DMS153 treated with DMSO at 0.1 percent for 48 hours (cell line): ENCODE data around the gene CFAP97D2.
A peak's percentile ranks its signal among the peaks of the same experiment; 100 is the strongest.
"Not testable (repeated sequence)": the region's sequence is repeated elsewhere in the genome, so short reads cannot be mapped to it uniquely, and the experiment has no call there.

Experiments
- DNase-seq: peaks from one replicate; lab custom pipeline; 2025; ENCODE audit not compliant: unreplicated experiment; lab: John Stamatoyannopoulos, UW

The CFAP97D2 gene

DNA sequence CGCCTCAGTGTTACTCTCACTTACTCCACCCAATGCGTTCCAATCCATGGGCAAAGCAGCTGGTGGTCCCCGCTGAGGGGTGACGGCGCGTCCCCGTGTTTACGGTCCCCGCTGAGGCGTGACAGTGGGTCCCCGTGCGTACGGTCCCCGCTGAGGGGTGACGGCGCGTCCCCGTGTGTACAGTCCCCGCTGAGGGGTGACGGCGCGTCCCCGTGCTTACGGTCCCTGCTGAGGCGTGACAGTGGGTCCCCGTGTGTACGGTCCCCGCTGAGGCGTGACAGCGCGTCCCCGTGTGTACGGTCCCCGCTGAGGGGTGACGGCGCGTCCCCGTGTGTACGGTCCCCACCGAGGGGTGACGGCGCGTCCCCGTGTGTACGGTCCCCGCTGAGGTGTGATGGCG, 19.5 kb downstream of the CFAP97D2 start:
- DNase-seq = no peak

DNA sequence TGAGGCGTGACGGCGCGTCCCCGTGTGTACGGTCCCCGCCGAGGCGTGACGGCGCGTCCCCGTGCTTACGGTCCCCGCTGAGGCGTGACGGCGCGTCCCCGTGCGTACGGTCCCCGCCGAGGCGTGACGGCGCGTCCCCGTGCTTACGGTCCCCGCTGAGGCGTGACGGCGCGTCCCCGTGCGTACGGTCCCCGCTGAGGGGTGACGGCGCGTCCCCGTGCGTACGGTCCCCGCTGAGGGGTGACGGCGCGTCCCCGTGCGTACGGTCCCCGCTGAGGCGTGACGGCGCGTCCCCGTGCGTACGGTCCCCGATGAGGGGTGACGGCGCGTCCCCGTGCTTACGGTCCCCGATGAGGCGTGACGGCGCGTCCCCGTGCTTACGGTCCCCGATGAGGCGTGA, 20.5 kb downstream of the CFAP97D2 start:
- not testable (repeated sequence) for DNase-seq

DNA sequence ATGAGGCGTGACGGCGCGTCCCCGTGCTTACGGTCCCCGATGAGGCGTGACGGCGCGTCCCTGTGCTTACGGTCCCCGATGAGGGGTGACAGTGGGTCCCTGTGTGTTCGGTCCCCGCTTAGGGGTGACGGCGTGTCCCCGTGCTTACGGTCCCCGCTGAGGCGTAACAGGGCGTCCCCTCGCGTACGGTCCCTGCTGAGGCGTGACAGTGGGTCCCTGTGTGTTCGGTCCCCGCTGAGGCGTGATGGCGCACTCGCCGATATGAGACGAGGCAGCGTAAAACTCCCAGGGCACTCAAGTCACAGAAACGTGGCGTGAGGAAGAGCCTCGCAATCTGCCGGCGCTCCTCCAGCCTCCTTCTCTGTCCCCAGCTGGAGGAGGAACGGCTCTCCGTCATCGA, 20.9 kb downstream of the CFAP97D2 start:
- no peak for DNase-seq

GRCh38 chr13:114200399-114200911, 21.4 kb downstream of the CFAP97D2 start:
- no peak for DNase-seq

DNA sequence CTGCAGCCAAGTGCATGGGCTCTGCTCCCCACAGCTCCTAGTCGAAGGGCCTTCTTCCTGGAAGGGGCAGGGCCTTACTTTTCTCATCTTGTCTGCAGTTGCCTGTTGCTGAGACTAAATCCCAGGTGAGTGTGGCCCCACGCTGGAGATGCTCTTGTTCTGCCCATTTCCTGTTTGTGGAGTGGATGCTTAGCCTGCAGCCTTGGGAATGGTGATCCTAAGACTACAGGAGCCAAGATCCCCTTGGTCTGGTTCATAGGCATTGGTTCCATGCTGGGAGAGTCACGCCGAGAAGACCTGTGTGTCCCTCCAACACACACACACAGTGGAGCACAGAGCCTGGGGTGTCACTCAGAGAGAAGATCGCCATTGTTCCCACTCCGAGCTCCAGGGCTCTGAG, 23.5 kb downstream of the CFAP97D2 start:
- no peak for DNase-seq

DNA sequence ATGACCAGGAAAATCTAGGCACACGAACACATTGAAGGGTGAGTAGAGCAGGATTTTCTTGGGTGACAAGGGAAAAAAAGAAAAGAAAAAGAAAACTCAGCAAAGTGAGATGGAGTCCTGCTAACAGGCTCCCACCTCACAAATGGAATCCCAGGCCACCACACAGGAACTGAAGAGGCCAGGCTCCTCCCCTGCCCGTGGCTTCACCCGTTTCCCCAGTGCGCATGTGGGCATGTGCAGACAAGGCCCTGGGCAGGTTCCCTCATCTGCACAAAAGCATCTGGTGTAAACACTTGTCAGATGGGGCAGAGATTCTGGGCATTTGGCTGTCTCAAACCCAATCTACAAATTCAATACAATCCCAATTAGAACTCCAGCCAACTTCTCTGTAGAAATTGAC, 24.5 kb downstream of the CFAP97D2 start:
- DNase-seq = no peak

- DNase-seq = no peak
Observed at GRCh38 chr13:114204894-114205293, 25.8 kb downstream of the CFAP97D2 start.

- DNase-seq = no peak
Observed at GRCh38 chr13:114208134-114208533, 29.1 kb downstream of the CFAP97D2 start.

DNA sequence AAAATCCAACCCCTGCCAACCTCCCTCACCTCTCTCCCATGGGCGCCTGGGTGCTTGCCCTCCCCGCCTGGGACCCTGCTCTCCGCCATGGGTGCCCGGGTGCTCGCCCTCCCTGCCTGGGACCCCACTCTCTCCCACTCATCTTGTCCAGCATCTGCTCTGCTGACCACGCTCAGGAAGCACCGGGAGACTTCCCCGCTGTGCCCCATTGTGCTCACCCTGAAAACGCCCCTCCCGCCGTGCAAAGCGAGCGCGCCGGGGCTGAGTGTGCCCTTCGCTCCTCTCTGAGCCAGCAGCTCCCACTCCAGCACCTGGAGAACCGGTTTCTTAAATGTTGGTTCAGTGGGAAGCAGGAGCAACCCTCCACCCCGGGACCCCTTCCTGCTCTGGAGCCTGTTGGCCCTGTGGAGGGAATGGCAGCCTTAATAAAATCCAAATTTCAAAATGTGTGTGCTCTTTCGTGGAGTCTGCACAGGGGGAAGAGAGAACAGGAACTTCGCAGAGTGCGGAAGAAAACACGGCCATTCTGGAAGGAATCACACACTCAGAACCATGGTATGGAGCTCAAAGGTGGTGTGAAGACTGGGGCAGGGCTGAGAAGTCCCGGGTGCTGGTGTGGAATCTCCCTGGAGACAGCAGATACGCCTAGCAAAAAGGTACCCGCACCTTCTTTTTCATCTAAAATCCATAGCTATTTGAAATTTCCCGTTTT, 32.5 kb downstream of the CFAP97D2 start:
- DNase-seq = no peak

DNA sequence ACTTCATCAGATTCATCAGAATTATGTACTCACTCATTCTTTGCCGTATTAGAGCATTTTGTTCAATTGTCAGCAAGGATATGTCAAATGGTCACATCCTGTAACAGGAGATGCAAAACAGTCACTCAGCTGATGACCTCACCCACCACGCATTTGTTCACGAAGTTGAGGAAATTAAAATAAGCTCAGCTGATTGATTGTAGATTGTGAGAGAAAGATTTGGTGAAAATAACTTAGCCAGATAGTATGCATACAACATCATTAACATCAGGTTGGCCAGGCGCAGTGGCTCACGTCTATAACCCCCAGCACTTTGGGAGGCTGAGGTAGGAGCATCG, 33.1 kb downstream of the CFAP97D2 start:
- DNase-seq = no peak

GRCh38 chr13:114213980-114214379, 34.9 kb downstream of the CFAP97D2 start:
- no peak for DNase-seq

GRCh38 chr13:114219392-114219791, 40.3 kb downstream of the CFAP97D2 start:
- no peak for DNase-seq

DNA sequence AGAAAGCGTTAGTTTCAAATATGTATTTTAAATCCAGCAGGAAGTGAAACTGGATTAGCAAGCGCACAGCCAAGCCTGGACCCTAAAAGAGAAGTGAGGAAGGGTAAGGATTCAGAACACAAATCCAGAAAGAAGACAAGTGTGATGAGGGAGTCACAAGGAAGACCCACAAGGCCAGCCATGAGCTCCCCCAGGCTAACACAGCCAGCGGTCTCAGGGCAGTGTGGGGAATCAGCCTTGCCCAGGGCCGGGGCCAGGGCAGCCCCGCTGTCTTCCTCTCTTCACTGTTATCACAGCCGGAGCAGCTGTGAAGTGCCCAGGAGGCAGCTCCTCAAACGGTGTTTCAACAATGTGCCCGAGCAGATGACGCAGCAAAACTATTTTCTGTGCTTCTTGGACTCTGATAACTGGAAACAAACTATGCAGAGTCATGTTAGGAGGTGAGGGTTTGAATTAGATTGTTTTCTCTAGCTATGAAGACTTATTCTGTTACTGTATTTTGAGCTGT, 43.5 kb downstream of the CFAP97D2 start:
- no peak for DNase-seq

DNA sequence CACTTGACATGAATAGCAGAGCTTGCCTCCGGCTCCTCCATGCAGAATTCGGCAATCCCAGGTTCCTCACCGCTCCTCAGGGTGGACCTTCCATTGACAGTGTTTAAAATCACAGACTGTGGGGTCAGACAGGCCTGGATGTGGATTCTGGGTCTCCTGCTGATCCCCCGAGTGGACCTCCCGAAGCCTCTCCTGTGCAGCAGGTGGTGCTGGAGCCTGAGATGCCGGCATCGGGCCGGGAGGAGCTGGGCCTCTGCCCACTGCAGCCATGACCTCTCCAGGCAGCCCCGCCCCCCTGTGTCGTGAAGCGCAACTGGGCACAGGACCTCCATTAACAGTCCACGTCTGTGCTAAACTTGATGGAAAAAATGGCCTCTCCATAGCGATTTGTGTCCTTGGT, 45.1 kb downstream of the CFAP97D2 start:
- no peak for DNase-seq

DNA sequence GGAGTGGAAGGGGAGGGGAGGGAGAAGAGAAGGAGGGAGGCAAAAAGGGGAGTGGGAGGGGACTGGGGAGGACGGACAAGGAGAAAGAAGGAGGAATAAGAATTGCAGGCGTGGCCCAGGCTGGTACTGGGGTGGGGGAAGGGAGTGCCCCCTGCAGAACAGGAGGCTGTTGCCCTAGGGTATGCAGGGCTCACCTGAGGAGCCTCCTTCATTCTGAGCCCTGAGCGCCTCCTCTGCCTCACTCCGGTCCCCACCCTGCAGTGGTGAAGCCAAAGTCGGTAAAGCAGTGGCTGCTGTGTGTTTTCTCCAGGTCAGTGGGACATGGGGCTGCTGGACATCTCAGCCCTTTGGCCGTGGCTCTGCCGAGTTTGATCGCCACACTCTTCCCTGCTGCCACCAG, 46.6 kb downstream of the CFAP97D2 start:
- DNase-seq = no peak

- DNase-seq = no peak
Observed at GRCh38 chr13:114226088-114226487, 47.0 kb downstream of the CFAP97D2 start.

DNA sequence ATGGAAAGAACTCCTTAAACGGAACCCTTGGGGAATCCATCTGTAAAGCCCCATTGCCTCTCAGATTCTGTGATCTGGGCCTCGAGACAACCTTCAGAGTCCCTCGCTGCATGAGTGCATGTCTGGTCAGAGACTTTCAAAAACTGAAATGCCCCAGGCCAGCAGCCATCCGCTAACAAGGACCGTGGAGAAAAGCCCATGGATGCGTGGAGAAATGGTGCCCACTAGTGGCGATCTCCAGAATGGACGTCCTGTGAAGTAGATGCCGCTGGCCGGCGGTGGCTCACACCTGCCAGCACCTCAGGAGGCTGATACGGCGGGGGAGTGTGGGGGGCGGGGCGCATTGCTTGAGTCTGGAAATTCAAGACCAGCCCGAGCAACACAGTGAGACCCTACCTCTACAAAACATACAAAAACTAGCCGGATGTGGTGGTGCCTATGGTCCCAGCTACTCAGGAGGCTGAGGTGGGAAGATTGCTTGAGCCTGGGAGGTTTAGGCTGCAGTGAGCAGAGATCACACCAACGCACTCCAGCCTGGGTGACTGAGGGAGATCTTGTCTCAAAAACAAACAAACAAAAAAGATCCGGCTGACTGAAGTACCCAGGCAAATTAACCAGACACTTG, 47.8 kb downstream of the CFAP97D2 start:
- peak; percentile 80 for DNase-seq

DNA sequence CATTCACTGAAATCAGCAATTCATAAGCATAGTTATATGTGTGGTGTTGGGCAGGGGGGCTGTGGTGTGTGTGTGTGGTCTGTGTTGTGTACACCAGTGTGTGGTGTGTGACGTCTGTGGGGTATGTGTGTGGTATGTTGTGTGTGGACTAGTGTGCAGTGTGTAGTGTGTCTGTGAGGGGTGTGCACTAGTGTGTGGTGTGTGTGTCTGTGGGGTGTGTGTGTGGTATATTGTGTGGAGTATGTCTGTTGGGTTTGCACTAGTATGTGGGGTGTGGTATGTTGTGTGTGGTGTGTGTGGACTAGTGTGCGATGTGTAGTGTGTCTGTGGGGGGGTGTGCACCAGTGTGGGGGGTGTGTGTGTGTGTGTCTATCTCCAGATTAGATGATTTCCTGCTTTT, 48.5 kb downstream of the CFAP97D2 start:
- no peak for DNase-seq

- no peak for DNase-seq
Observed at GRCh38 chr13:114228176-114228575, 49.1 kb downstream of the CFAP97D2 start.

- DNase-seq = no peak
Observed at GRCh38 chr13:114229506-114229905, 50.4 kb downstream of the CFAP97D2 start.

- DNase-seq = no peak
Observed at GRCh38 chr13:114230117-114230516, 51.1 kb downstream of the CFAP97D2 start.

GRCh38 chr13:114230575-114230974, 51.5 kb downstream of the CFAP97D2 start:
- no peak for DNase-seq

- DNase-seq = no peak
Observed at GRCh38 chr13:114231886-114232285, 52.8 kb downstream of the CFAP97D2 start.
